Measurements from ENCODE around the gene MB21D2. TPM values are rescaled to one million over a fixed set of nuclear protein-coding genes. Genes with fewer than 3 reads are reported as not detected.

Gene MB21D2
- total RNA-seq, 6 experiments from 2014 or later: 17.2 to 20.9 (median 19.5) TPM

GRCh38 chr3:192933779-192934460 is 16.3 kb upstream of the MB21D2 start:
- Mint-ChIP-seq H3K27ac (peak overlapping the region; percentile 52; the same call in 1 of the 2 replicates), H3K9me3 (no peaks in the 10 kb centered on the region; the same call in 1 of the 2 replicates), H3K36me3 (ENCODE audit: low read depth) (peaks cover 5% of the 10 kb centered on the region; the same call in 1 of the 2 replicates), H3K27me3 (ENCODE audit: insufficient read depth) (no peaks in the 10 kb centered on the region), H3K4me1 (ENCODE audit: low read depth) (peaks cover 48% of the 10 kb centered on the region), H3K4me3 (no peak overlapping the region)
- TF ChIP-seq CTCF (IDR thresholded peaks at IDR 0.05): no peak
- DNase-seq: peak; percentile 48

DNA sequence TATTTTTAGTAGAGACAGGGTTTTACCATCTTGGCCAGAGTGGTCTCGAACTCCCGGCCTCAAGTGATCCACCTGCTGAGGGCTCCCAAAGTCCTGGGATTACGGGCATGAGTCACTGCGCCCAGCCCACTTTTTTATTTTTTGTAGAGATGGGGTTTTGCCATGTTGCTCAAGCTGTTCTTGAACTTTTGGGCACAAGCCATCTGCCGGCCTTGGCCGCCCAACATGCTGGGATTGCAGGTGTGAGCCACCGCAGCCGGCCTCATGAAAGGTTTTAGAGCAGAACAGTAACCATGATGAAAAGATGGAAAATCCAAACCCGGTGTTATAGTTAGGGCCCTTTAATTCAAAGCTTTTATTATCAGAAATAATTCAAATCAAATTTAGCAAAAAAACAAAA is 15.6 kb upstream of the MB21D2 start:
- no peak for DNase-seq
- no peak for TF ChIP-seq CTCF (IDR thresholded peaks at IDR 0.05)
- Mint-ChIP-seq H3K4me1 (ENCODE audit: low read depth) (peaks cover 51% of the 10 kb centered on the region), H3K27ac (peak overlapping the region; percentile 52; the same call in 1 of the 2 replicates), H3K4me3 (no peak overlapping the region), H3K9me3 (no peaks in the 10 kb centered on the region; the same call in 1 of the 2 replicates), H3K36me3 (ENCODE audit: low read depth) (peaks cover under 1% of the 10 kb centered on the region; the same call in 1 of the 2 replicates), H3K27me3 (ENCODE audit: insufficient read depth) (no peaks in the 10 kb centered on the region)

DNA sequence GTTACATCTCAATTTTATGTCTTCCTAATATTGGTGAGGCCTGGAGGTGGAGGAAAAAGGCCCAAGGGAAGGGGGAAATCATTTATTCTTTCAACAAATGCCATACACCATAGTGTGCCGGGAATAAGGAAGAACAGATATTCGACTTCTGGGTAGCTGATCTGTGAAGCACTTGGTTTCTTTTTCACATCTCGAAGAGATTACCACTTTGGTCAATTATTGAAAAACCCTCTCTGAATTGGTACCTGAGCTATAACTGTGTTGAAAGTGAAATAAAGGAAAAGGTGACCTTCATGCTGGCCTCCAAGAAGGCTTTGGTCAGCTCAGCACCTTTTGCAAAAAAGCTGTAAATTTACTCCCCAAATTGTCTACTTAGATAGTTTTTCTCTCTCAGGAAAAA is 14.2 kb upstream of the MB21D2 start:
- no peak for TF ChIP-seq CTCF (IDR thresholded peaks at IDR 0.05)
- no peaks in the 10 kb centered on the region for H3K27me3 Mint-ChIP-seq (ENCODE audit: insufficient read depth)
- H3K9me3 Mint-ChIP-seq: no peaks in the 10 kb centered on the region
- H3K27ac Mint-ChIP-seq: no peak overlapping the region
- H3K36me3 Mint-ChIP-seq (ENCODE audit: low read depth): no peaks in the 10 kb centered on the region
- no peak for DNase-seq
- H3K4me1 Mint-ChIP-seq (ENCODE audit: low read depth): peaks cover 51% of the 10 kb centered on the region
- H3K4me3 Mint-ChIP-seq: no peak overlapping the region

- no peak for TF ChIP-seq CTCF (IDR thresholded peaks at IDR 0.05)
- no peaks in the 10 kb centered on the region for H3K27me3 Mint-ChIP-seq (ENCODE audit: insufficient read depth)
- H3K36me3 Mint-ChIP-seq (ENCODE audit: low read depth): no peaks in the 10 kb centered on the region
- no peak for DNase-seq
- H3K27ac Mint-ChIP-seq: no peak overlapping the region
- H3K9me3 Mint-ChIP-seq: no peaks in the 10 kb centered on the region
- H3K4me1 Mint-ChIP-seq (ENCODE audit: low read depth): peaks cover 45% of the 10 kb centered on the region
- no peak overlapping the region for H3K4me3 Mint-ChIP-seq
Measured at GRCh38 chr3:192930577-192930976, 12.9 kb upstream of the MB21D2 start.

DNA sequence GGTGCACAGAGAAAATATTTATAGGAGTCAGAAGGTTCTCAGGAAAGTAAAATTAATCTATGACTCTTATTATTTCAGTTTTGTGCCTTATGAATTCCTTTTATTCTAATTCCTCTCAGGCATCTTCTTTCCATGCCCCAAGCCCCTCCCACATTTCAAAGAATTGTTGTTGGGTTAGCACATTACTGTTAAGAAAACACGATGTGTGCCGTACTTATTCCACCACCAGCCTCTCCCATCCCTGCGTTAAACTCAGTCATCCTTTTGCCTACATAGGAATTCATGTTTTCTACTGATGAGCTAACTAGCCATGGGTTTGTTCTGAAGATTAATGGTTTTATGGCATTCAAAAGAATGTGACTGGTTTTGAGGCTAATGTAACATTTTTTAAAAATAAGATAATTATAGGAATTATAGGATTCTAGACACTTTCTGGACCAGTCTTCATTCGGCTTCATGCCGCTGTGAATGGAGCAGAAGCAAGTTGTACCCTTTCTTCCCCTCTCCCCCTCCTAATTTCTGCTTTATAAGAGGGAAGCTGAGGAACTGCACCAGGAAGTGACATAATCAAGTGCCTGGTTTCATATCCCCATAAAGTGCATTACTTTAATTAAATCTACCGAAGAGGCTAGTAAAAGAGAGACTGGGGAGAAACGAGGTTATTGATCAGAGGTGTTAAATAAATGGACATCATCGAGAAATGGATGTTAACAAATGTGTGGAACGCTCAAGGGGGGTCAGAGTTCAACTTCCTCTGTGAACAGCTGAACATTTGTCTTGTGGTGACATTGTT is 12.3 kb upstream of the MB21D2 start:
- DNase-seq: peak; percentile 20
- H3K36me3 Mint-ChIP-seq (ENCODE audit: low read depth): no peaks in the 10 kb centered on the region
- H3K27ac Mint-ChIP-seq: peak overlapping the region; percentile 34; the same call in 1 of the 2 replicates
- peaks cover 39% of the 10 kb centered on the region for H3K4me1 Mint-ChIP-seq (ENCODE audit: low read depth)
- H3K27me3 Mint-ChIP-seq (ENCODE audit: insufficient read depth): no peaks in the 10 kb centered on the region
- TF ChIP-seq CTCF (IDR thresholded peaks at IDR 0.05): no peak
- no peak overlapping the region for H3K4me3 Mint-ChIP-seq
- H3K9me3 Mint-ChIP-seq: no peaks in the 10 kb centered on the region
